ENCODE results near the gene METTL26. TPM values are rescaled to one million over a fixed set of nuclear protein-coding genes. Genes with fewer than 3 reads are reported as not detected.

Gene METTL26
- total RNA-seq, 4 donors from 2014 or later = 75.7 to 155 (median 111) TPM

- no peak for TF ChIP-seq CTCF (IDR thresholded peaks at IDR 0.05)
- DNase-seq (ENCODE audit: low spot score) (no peak), ATAC-seq (ENCODE audit: low FRiP score) (no peak)
Observed at GRCh38 chr16:677316-678190, 41.4 kb upstream of the METTL26 start.

GRCh38 chr16:676913-677312 lies 40.8 kb upstream of the METTL26 start:
- TF ChIP-seq CTCF (IDR thresholded peaks at IDR 0.05) = no peak
- DNase-seq (ENCODE audit: low spot score) (no peak), ATAC-seq (ENCODE audit: low FRiP score) (no peak)

- no peak for TF ChIP-seq CTCF (IDR thresholded peaks at IDR 0.05)
- ATAC-seq (ENCODE audit: low FRiP score) = no peak
- no peak for DNase-seq (ENCODE audit: low spot score)
Observed at GRCh38 chr16:676565-676902, 40.4 kb upstream of the METTL26 start.

DNA sequence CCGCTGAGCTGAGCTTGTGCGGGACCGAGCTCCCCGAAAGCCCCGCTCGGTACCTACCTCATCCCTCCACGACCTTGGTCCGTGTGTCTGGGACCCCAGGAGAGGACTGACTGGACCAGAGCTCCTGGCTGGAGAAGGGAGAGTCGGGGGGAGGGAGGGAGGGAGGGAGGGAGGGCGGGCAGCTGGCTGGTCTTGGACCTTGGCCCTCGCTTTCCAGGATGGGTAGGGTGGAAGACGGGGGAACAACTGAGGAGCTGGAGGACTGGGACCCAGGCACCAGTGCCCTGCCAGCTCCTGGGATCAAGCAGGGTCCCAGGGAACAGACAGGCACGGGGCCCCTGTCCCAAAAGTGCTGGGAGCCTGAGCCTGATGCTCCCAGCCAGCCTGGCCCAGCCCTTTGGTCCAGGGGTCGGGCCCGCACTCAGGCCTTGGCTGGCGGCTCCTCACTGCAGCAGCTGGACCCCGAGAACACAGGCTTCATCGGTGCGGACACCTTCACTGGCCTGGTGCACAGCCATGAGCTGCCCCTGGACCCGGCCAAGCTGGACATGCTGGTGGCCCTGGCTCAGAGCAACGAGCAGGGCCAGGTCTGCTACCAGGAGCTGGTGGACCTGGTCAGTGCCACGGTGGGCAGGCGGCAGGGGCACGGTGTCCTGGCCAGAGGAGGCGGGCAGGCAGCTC lies 39.9 kb upstream of the METTL26 start:
- TF ChIP-seq CTCF (IDR thresholded peaks at IDR 0.05) = no peak
- no peak for ATAC-seq (ENCODE audit: low FRiP score)
- DNase-seq (ENCODE audit: low spot score) = no peak

GRCh38 chr16:674968-675883 lies 39.1 kb upstream of the METTL26 start, which contains the start of gene RHBDL1:
RHBDL1 (plus strand) TSS chr16:675671; CDS start chr16:675791, 120 bp downstream.
- DNase-seq (ENCODE audit: low spot score) (no peak), ATAC-seq (ENCODE audit: low FRiP score) (no peak)
- no peak for TF ChIP-seq CTCF (IDR thresholded peaks at IDR 0.05)

GRCh38 chr16:674214-674881 lies 38.2 kb upstream of the METTL26 start:
- TF ChIP-seq CTCF (IDR thresholded peaks at IDR 0.05) = no peak
- ATAC-seq (ENCODE audit: low FRiP score) (no peak), DNase-seq (ENCODE audit: low spot score) (no peak)

Measured in omental fat pad (tissue), 4 donors.